HG02885 (cell line): ENCODE measurements around the gene DLX4.

Source experiments
- ATAC-seq: cut with Tn5 transposase; IDR thresholded peaks from one replicate; pipeline ENCODE4 v1.9.1; 2021; ENCODE audit warnings: mild to moderate bottlenecking; ENCODE audit not compliant: unreplicated experiment, poor library complexity

Gene DLX4

DNA sequence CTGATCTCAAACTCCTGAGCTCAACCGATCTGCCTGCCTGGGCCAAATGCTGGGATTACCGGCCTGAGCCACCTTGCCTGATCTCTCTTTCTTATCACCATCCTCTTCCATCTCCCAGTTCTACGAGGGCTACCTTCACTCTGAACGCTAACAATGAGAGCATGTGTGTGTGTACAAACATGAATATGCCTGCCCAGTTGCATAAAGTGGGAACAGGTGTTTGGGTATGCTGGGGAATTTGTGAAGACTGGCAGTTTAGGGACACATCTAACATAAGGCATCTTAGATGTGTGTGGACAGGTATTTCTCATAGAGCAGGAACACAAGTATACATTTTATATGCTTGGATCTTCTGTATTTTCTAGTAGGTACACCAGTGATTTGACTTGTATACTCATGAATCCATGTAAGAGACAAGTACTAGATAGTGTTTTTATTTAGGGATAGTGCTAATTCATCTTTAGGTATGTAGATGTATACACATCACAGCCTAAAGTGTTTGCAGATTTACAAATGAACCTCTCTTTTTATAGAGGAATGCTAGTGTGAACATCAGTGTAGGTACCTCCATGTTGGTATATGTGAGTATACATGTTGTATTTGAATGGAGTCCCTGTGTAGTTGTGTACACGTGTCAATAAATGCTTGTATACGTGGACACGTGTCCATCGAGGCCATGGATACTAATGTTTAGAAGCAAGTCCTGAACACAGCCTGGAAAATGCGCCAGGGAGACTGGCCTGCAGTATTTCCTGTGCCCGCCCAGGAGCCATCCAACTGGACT lies 1.2 kb upstream of the DLX4 start:
- no peak for ATAC-seq

DNA sequence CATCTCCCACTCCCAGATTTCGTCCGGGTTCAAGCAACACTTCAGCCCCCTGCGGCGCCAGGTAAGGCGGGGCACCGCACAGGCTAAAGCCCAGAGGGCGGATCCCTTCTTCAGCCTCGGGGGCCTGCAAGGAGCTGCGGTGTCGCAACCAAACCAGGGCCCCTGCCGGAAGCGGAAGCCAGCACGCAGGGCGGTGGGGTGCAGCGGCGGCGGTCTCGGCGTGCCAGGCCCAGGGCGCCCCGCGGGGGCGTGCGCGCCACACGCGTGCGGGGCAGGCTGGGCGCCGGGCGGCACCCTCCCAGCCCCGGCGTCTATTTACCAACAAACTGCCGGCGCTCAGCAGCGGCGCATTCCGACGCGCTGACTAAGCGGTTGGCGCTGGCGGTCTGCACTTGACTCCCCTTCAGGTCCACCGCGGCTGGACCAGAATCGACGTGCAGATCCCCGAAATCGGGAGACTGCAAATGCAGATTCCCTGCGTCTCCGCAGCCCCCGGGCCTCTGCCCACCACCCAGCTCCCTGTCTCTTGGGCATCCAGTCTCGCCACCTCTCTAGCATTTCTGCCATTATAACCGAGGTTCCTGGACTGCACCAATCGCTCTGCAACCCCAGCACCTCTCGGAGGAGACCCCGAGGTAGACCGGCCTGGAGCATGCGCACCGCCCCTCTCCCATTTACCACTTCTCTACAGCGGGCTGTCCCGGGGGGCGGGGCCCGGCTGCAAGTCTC lies 421 bp upstream of the DLX4 start:
- peak; percentile 44 for ATAC-seq

DNA sequence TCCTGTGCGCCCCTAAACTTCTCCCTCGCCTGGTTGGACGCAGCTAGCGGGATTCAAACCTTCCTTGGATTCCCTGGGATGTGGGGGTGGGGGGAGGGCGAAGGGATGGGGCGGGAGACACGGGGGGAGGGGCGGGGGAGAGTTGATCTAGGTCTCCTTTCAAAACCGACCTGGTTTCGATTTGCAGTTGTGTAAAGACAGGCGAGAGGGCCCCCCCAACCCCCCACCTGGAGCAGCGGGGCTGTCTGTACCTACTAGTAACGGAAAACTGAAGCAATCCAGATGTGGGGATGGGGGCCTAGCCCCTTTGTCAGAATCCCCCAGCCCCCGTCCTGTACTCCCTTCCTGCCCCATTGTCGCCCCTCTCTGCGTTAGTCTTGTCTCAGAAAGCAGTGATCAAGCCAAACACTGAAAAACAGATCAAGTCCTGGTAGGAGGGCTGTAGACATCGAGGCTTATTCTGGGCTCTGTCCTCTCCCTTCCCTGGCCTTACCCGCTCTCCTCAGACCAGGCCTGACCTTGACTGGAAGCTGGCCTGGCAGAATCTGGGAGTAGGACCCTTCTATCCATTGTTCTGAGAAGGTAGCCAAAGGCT lies 902 bp downstream of the DLX4 start:
- no peak for ATAC-seq

DNA sequence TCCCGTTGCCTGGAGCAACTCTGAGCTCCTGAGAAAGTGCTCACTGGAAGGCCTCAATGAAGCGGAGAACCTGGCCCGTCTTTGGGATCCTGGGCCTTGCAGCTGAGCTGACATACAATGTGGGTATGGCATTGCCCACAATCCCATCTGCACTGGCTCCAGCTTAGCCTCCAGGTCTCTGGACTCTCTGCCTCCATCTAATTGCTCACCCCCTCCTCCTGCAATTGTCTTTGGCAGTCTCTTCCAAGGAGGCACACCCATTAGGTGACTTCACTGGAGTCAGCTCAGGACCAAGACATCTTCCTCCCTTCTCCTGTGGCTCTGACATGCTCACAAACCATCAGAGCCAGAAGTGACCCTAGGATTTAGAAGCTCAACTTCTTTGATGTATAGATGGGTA lies 1.5 kb downstream of the DLX4 start:
- no peak for ATAC-seq

DNA sequence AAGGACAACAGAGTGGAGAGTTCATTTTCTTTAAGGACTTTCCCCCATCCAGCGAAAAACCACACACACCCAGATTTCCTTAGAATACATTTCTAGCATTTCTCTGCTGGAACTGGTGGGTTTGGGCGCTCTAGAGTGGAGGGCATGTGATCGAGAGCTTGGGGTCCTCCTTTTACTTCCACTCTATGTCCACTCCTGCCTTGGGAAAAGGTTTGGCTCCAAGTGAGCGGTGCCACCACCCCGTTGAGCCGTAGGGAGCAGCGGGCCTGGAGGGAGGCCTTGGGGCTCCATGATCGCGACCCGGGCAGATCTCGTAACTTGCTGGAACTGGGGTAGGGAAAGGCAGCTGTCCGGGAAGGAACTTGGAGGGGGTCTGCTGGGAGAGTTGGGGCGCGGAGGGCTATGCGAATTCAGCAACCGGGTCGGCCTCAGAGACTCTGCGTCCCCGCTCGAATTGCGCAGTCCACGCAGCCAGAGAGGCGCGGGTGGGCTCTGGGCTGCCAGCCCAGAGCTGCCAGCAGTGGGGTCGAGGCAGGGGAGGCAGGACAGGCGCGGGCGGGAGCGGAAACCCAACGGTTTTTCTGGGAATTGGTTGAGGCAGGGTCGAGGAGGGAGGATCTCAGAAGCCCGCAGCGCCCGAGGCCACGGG lies 2.3 kb downstream of the DLX4 start:
- ATAC-seq = no peak

DNA sequence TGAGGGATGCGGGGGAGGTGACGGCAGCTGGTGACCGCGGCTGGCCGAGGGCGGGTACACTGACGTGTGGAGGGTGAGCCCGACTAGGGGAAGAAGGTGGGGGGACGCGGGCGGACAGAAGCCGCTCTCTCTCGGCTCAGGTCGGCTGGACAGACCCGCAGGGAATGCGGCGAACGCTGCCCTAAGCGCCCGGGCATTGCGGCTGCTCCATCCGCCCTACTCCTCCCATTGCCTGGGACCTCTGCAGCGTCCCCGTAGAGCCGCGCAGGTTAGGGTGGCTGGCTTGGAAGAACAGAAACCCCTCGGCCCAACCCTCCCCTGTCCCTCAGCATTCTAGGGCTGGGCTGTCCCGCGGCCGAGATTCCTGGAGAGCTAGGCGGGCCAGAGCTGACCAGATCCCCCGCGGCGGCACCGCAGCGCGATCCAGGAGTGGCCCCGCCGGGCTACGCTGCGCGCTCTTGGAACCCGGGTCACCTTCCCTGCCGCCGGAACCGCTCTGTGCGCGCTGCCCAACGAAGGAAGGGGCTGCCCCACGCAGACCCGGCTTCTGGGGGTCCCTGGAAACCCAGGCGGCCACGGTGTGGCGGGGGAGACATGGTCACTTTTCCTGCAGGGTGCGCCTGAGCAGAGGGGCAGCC lies 3.0 kb downstream of the DLX4 start:
- no peak for ATAC-seq

DNA sequence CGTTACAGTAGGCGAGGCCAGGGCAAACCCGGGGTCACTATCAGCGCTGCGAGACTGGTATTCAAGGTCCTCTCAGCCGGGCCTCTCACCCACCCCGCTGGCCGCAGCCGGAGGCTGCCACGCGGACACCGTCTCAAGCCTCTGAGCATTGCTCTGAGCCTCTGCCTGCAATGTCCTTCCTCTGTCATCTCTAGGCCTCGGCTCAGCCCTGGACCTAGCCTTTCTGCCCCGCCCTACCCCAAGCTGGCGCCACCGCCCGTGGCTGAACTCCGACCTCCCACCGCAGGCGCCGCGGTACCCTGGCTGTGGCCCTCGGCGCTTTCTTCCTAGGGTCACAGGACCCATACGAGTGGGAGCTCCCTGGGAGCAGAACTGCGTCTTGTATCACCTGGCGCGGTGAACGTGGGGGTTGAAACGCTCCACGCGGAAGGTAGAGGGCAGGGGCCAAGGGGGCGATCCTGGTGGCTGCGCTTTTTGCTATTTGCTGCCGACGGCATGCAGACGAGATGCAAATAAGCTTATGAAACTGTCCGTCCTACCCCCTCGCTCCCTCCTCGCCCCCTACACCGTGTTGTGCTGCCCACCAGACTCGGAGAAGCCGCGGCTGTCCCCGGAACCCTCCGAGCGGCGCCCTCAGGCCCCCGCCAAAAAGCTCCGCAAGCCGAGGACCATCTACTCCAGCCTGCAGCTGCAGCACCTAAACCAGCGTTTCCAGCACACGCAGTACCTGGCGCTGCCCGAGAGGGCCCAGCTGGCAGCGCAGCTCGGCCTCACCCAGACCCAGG lies 3.7 kb downstream of the DLX4 start:
- no peak for ATAC-seq

DNA sequence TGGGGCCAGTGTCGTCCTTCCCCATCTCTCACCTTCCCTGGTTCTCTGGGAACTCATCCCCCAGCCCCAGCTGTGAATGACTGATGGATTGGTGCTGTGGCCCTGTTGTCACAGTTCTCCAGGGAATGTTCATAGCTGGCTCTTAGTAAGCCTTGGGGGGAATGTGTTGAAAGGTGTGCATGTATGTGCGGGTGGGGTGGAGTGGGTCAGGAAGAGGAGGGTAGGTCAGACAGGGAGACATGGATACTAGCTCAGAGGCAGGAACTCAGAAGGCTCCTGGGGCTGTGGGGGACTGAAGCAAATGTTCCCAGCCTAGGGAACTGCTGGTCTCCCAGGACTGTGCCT lies 4.3 kb downstream of the DLX4 start:
- ATAC-seq = no peak

DNA sequence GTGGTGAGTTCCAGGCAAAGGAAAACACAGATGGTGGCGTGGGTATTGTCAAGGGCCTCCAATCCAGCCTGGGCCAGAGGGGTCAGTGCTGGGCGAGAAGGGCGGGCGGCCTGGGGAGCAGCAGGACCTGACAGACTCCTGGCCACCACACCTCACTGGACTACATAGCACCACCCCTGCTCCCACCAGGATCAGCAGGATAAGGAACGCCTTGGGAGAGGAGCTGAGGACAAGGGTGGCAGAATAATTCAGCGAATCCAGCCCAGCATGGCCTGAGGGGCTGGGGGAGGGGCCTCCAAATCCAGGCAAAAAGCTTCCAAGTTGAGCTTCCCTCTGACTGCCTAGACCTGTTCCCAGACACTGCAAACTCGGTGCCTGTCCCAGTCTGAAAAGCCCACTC lies 6.5 kb downstream of the DLX4 start:
- no peak for ATAC-seq

DNA sequence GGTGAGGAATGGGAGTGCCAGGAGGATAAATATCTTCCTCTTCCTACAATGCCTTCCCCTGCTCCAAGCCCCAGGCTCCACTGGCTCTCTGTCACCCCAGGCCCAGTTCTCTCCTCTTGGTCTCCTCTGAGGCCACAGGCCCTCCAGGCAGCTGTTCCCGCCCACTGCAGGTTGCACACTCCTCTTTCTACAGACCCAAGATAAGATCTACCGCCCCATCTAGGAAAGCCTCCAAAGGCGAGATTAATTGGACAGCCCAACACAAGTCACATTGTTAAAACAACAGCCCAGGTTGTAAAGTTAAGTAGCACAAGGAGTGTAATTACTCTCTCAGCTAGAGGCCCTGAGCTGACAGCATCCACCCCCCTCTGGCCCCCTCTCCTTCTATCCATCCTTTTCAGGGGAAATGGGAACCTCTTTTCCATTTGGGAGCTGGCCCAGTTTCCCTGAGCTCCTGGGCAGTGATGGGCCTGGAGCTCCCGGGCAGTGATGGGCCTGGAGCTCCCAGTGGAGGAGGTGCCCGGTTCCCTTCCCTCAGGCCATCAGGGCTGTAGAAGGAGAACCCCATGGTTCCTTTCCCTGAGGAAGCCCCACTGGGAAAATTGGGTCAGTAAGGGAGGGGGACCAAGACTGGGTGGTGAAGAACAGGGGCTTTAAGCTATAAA lies 7.3 kb downstream of the DLX4 start:
- ATAC-seq = no peak

DNA sequence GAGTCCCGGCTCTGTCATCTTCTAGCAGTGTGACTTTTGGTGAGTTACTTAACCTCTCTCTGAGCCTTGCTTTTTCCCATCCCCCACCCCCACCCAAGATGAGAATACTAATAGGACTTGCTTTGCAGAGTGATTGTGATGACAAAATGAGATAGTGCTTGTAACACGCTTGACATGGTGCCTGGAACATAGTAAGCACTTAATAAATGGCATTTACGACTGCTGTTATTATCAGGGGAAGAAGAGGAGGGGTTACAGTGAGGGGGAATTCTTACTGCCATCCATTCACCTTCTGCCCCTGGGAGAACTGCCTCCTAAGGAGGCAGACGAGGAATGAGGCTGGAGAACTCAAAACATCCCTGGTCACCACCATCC lies 7.8 kb downstream of the DLX4 start:
- ATAC-seq = no peak

DNA sequence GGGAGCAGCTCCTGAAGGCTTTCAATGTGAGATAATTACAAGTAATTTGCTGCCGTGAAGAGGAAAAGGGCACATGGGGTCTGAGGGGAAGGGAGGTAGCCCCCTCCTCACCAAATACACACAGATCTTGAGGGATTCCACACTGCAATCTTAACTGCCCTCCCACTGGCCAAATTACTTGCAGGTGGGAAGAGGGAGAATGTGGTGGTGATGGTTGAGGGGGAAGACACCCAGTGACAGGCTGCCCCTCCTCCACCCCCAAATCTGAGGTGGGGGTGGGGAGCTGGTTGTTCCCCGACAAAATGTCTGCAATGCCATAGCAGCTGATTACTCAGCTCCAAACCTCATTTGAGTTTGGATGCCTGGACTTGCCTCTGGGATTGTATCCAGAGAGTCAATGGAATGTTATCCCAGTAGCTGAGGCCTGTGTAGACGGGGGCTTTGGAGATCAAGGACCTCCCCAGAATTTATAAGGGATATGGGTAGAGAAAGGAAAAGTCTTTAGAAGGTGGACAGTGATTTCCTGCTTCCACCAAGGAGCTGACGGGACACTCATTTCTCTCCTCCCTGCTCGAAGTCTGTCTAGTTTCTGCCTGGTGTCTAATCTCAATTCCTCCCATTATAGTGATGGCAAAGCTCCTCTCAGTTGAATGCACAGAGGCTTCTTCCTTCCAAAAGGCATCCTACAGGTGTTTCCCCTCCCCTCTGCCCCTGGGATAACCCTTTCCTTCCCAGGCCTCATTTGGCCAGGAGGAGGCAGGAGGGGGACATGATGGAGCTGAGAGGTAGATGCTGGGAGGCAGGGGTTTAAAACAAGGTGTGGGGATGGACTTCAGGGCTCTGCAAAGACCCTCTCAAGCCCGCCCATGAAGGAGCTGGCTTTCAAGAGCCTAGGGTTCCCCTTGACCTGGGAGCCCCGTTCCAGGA lies 8.7 kb downstream of the DLX4 start:
- ATAC-seq = no peak

DNA sequence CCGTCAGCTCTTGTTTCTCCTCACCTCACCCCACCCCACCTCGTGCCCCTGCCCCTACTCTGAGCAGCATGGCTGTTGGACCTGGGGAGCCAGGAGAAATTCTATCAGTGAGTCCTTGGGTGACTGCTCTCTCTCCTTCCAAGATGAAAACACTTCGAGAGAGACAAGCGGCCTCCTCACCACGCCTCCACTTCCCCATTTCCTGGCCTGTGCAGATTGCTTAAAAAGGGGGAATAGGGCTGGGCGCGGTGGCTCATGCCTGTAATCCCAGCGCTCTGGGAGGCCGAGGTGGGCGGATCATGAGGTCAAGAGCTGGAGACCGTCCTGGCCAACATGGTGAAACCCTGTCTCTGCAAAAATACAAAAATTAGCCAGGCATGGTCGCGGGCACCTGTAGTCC lies 9.5 kb downstream of the DLX4 start:
- no peak for ATAC-seq

DNA sequence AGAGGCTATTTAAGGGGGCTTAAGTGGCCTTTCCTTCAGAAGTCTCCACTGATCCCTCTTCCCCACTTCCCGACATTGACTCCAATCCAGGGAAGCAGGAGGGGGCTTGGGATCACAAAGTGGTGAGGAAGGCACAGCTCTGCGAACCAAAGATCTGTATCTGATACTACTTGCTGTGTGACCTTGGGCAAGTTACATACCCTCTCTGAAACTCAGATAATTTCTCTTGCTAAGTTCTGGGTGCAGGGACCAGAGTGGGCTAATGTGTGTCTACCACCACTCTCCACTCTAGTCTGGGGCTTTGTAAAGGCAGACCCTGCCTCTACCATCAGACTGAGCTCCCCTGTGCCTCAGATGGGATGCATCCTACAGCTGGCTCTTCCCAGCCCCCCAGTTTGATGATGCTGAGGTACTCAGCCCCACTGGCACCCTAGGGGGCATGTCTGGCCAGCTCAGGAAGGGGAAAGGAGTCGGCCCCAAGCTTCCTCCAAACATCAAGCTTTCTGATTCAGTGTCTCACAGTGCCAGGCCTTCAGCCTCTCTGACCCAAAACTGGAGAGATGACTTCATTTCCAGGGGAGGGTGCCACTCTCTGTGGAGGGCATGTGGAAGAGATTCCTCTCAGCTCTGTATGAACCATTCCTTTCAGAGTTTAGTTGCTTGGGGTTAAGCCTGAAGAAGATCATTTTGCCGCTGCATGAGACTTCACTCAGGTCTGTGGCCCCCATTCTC lies 10.9 kb downstream of the DLX4 start:
- no peak for ATAC-seq

DNA sequence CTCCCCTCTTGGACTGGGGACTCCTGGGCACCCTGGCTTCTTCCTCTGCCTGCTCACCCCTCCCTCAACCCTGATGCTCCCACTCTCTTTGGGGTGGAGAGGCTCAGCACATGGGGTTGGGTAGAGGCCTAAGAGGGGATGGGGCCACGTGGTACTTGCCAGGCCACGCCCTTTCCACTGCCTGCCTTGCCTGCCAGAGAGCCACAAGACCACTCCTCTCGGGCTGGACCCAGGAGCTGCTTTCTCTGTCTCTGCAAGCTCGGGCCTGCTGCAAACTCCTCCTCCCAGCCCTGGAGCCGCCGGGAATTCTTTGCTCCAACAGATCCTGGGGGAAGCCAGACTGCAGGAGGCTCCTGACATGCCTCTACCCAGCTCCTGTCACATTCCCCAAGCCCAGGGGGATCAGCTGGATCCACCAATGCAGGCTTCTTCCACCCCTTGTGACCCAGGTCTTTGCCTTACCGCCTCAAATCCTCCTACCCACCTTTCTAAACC lies 11.8 kb downstream of the DLX4 start:
- ATAC-seq = no peak

DNA sequence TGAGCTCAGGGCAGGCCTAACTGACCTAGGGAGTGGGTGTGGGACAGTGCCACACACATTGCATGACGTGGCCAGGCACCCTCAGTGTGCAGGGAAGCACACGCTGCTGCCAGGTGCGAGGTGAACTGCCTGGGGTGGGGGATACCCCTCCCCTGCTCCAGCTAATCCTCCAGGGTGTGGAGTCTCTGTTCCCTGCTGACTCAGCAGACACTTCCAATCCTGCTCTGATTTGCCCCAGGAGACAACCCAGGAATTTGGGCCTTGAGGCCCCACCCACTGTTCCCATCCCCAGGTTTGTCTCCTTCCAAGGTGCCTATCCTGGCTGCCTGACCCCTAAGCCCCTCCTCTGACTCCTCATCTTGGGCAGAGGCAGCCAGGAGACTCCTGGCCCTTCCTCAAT lies 15.3 kb downstream of the DLX4 start:
- no peak for ATAC-seq

DNA sequence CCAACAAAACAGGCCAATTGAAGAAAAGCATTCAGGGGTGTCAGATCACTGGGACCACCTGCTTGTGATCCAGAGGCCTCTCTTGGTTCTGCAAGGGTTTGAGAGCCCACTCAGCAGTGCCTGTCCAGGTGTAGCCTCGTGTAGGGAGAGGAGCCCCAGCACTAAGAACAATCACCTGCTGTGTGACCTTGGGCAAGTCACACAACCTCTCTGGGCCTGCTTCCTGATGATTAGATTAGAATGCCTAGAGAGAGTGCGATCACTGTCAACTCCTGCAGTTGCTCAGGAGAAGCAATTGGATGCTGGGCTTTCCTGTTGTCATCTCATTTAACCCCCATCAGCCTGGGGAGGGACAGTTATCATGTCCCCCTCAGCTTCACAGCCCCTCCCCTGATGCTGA lies 15.8 kb downstream of the DLX4 start:
- ATAC-seq = no peak
